LHCN-M2 (cell line): ENCODE data around the gene OR8H3. TPM values are rescaled to one million over a fixed set of nuclear protein-coding genes. Genes with fewer than 3 reads are reported as not detected.
"Not testable (repeated sequence)": the region's sequence is repeated elsewhere in the genome, so short reads cannot be mapped to it uniquely, and the experiment has no call there.

Experiments
- DNase-seq: peaks from one replicate; pipeline ENCODE4 v3.0.0-alpha.2; 2012; ENCODE audit warnings: low read depth
- polyA plus RNA-seq: library from polyadenylated mRNA; unstranded; fragments of >200 nt; gene quantifications from one replicate; pipeline ENCODE4 v1.2.1, GENCODE V29; 2012; ENCODE audit warnings: missing spikeins
- total RNA-seq: library from RNA; depleted of rRNA; stranded (reverse); fragments of >200 nt; gene quantifications from 2 replicates; pipeline ENCODE4 v1.2.3, GENCODE V29; 2014; rRNA removed

OR8H3 gene, protein sequence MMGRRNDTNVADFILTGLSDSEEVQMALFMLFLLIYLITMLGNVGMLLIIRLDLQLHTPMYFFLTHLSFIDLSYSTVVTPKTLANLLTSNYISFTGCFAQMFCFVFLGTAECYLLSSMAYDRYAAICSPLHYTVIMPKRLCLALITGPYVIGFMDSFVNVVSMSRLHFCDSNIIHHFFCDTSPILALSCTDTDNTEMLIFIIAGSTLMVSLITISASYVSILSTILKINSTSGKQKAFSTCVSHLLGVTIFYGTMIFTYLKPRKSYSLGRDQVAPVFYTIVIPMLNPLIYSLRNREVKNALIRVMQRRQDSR
- total RNA-seq = not detected in 2 replicates
- not detected for polyA plus RNA-seq

DNA sequence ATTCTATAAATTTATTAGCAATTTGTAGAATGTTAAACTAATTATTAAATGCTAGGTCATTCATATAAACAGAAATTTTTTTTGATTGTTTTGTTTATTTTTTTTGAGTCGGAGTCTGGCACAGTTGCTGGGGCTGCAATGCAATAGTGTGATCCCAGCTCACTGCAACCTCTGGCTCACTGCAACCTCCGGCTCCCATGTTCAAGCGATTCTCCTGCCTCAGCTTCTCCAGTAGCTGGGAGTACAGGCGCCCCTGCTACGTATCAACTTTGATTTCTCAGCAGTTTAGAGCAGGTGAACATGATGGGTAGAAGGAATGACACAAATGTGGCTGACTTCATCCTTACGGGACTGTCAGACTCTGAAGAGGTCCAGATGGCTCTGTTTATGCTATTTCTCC, at the start of gene OR8H3:
Gene OR8H3 (plus strand): TSS at position 301 of the 400 bp plus-strand sequence. CDS start 0 bp downstream, at position 301.
- DNase-seq = no peak

DNA sequence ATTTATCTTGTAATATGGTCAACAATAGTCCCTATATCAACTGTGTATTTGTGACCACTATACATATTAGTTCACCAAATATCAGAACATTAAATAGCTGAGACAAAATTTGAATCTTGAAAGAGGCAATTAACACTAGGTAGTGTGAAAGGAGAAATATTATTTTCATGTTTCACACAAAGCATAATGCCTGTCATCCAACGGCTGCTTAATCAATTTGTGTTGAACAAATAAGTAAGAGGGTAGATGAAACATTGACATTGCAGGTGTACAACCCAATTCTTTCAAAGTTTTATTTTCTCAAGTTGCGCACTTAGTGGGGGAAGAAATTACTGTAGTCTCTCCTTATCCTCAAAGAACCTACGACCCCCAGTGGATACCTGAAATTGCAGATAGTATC, 32.5 kb upstream of the OR8H3 start:
- DNase-seq = no peak

DNA sequence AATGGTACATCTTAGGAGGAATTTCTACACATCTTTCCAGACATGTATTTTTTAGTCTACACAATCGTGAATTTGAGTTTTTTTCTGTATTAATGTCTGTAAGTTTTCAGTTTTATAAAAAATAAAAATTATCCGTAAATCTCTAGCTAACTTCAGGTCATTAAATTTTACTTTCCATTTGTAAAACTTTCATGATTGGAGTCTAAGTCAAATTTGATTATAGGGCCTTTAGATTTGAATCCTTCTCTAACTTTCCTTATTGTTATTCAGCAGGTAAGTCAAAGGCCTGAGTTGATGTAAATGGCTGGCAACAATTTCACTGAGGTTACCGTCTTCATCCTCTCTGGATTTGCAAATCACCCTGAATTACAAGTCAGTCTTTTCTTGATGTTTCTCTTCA, 29.2 kb upstream of the OR8H3 start, which contains the start of gene OR8I2:
Gene OR8I2 (plus strand): TSS at position 301 of the 400 bp plus-strand sequence. CDS start 0 bp downstream, at position 301.
- DNase-seq = no peak

DNA sequence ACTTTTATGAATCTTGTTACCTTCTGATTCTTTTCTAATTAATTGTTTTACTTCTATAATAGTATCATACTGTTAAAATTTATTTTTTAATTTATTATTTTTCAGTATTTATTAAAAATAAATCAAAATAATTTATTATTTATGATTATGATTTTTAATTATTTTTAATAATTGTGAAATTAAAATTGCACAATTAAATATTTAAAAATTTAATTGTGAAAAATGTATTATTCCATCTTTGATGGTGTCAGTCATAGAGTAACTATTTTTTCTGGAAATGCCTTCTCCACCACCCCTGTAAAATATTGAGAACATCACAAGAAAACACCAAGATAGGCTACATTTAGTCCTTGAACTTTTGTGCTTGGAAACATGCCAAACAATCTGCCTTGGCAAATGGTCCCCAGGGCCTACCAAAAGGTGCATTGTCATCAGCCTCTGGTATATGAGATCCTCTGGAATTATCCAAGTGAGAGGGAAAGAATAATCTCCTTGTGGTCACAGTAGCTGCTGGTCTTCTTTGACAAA, 18.9 kb upstream of the OR8H3 start, which contains the start of gene OR8H2:
Gene OR8H2 (plus strand): TSS at position 478 of the 528 bp plus-strand sequence. CDS start 1,356 bp downstream, outside the sequence.
- no peak for DNase-seq

DNA sequence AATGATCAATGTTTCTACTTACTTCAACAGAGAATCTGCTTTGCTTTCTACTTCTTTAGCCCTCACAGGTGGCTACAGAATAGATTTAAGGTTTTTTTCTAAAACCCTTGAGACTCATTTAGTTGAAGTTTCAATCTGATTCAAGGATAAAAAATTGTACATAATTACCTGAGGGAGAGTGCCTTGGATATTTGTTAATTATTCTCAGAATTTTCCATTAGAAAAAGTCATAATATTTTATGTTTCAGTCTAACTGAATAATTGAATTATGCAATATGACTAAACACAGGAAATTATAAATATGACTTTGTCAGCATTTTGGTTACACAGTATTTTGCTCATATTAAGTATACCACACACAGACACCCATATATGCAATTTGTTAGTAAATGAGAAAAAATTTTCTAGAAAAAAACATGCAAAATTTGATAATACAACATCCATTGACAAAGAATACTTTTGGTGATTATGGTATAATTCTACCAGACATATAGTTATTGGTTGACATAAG, 18.0 kb downstream of the OR8H3 start, which contains the start of gene OR8J3:
Gene OR8J3 (minus strand): TSS at position 51 of the 511 bp plus-strand sequence. CDS start 2,483 bp downstream, outside the sequence.
- DNase-seq = no peak

DNA sequence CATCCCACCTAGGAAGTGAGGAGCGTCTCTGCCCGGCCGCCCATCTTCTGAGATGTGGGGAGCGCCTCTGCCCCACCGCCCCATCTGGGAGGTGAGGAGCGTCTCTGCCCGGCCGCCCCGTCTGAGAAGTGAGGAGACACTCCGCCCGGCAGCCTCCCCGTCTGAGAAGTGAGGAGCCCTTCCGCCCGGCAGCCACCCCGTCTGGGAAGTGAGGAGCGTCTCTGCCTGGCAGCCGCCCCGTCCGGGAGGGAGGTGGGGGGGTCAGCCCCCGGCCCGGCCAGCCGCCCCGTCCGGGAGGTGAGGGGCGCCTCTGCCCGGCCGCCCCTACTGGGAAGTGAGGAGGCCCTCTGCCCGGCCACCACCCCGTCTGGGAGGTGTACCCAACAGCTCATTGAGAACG, 21.5 kb downstream of the OR8H3 start:
- DNase-seq = not testable (repeated sequence)

DNA sequence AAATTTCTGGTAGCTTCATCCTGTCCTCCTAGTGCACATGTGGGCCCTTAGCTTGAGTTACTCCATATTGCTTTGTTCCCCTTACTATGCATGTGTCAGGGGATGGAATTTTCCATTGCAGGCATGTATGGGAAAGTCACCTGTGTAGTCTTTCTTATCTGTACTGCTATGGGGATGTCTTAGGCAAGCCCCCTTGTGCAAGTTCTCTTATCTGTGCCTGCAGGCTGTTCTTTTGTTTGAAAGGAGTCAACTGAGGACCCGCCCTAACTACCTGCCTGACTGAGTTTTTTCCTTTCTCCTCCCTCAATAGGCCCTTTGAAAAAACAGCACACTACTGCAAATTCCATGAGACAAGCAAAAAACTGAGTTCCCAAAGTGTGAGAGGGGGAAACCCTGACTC, 29.2 kb downstream of the OR8H3 start:
- DNase-seq = no peak

DNA sequence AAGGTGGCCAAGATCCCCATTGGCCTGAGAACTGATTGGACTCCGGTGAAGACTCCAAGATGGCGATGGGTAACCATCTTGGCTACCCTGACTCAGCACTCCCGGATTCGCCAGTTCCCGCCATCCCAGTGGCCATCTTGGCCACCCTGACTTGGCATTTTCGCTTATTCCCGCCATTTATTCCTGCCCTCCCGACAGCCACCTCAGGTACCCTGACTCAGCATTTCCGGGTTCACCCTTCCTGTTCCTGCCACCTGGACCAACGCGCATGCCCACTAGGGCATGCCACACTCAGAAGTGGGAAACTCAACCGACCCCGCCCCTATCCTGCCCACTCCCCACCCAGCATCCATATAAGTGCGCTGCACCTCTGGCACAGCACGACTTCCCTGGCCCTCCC, 30.2 kb downstream of the OR8H3 start:
- DNase-seq = no peak

DNA sequence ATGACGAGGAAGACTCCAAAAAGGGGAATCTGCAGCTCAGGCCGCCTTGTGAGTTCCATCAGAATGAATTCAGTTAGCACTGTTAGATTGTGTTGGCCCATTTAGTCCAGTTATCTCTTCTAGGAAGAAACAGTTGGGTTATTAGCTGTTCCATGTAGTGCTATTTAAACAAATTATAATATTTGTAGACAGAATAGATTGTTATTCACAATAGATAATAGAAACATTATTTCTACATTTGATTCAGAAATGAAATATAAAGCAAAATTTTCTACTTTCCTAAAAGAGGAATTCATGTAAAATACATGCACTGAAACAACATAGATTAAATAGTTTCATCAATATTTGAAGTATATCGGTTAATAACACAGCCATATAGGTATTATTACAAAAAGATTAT, 38.0 kb downstream of the OR8H3 start, which contains the start of gene OR8K5:
Gene OR8K5 (minus strand): TSS at position 101 of the 400 bp plus-strand sequence. CDS start 0 bp downstream, at position 101.
- DNase-seq = no peak

DNA sequence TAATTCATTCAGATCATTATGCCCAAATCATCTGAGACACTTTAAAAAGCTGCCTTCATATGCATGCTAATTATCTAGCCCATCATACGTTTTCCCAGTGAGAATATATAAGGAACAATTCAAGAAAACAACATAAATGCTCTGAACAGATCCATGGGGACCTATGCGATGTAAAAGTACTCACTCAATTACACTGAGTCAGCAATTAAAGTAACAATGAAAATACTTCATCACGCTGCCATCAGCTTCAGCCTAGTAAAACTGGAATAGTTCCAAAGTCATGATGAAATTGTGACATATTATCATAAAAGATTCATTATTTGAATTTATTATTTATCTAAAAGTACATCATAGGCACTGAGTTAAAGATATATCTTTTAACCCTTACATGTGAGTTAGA, 41.6 kb downstream of the OR8H3 start:
- DNase-seq = no peak

DNA sequence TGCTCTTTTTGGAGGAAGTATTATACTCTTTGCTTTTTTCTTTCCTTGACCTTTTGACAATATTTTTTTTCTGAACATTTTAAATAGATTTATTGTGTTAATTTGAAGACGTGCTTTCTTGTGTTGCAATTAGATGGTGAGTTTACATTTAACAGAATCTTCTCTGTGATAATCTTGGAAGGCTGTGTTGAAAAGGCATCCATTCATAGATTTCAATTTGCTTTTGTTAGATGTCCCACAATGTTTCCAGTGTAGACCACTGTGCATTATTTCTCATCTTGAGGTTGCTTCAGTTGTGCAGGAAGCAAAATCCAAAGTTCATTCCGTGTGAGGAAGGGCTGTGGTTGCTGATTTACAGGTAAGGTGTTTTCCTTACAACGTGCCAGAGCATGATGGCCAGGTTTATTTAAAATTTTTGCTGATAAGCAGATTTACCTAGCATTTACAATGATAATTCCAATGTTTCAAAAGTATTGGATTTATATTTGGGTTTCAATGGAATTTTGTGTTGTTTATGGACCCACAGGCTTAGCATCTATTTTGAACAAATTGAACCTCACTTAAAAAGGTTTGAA, 50.2 kb downstream of the OR8H3 start:
- no peak for DNase-seq

Other genes starting within 250 kb of the OR8H3 start
- gene TRIM51, start 239.1 kb upstream of the OR8H3 start, total RNA-seq = not detected in 2 replicates
- not detected in 2 replicates for gene OR5W2, start 207.8 kb upstream of the OR8H3 start, total RNA-seq
- gene OR5I1, start 186.0 kb upstream of the OR8H3 start, total RNA-seq = not detected in 2 replicates
- not detected in 2 replicates for gene OR10AG1, start 152.4 kb upstream of the OR8H3 start, total RNA-seq
- gene OR5F1, start 127.7 kb upstream of the OR8H3 start, total RNA-seq = not detected in 2 replicates
- not detected in 2 replicates for gene OR5AS1, start 94.7 kb upstream of the OR8H3 start, total RNA-seq
- gene OR8I2, start 29.1 kb upstream of the OR8H3 start, total RNA-seq = not detected in 2 replicates
- not detected in 2 replicates for gene OR8H2, start 18.7 kb upstream of the OR8H3 start, total RNA-seq
- not detected in 2 replicates for gene OR8J3, start 17.8 kb downstream of the OR8H3 start, total RNA-seq
- gene OR8K5, start 37.9 kb downstream of the OR8H3 start, total RNA-seq = not detected in 2 replicates
- gene OR5J2, start 54.2 kb downstream of the OR8H3 start, total RNA-seq = not detected in 2 replicates
- not detected in 2 replicates for gene OR5T2, start 111.9 kb downstream of the OR8H3 start, total RNA-seq
- gene OR5T3, start 129.9 kb downstream of the OR8H3 start, total RNA-seq = not detected in 2 replicates
- not detected in 2 replicates for gene OR5T1, start 151.8 kb downstream of the OR8H3 start, total RNA-seq
- gene OR8H1, start 169.9 kb downstream of the OR8H3 start, total RNA-seq = not detected in 2 replicates
- not detected in 2 replicates for gene OR8K3, start 192.8 kb downstream of the OR8H3 start, total RNA-seq
- not detected in 2 replicates for gene OR8K1, start 223.7 kb downstream of the OR8H3 start, total RNA-seq
- not detected in 2 replicates for gene OR8J1, start 231.9 kb downstream of the OR8H3 start, total RNA-seq